ENCODE results near the gene KLHL29. TPM values are rescaled to one million over a fixed set of nuclear protein-coding genes. Genes with fewer than 3 reads are reported as not detected.

Gene KLHL29
- total RNA-seq, 1 donor from 2014 or later: 3.3 TPM

- H3K36me3 Mint-ChIP-seq (ENCODE audit: low read depth): no peaks in the 10 kb centered on the region
- H3K27ac Mint-ChIP-seq: no peak overlapping the region
Observed at GRCh38 chr2:23690421-23691105, 305.6 kb downstream of the KLHL29 start.

GRCh38 chr2:23691106-23691470 is 306.1 kb downstream of the KLHL29 start:
- Mint-ChIP-seq H3K4me1 (ENCODE audit: low read depth) (no peaks in the 10 kb centered on the region), H3K27me3 (ENCODE audit: insufficient read depth) (no peaks in the 10 kb centered on the region), H3K9me3 (no peaks in the 10 kb centered on the region), H3K4me3 (no peak overlapping the region), H3K27ac (no peak overlapping the region), H3K36me3 (ENCODE audit: low read depth) (no peaks in the 10 kb centered on the region)
- no peak for DNase-seq (ENCODE audit: low spot score)
- intact Hi-C loops (cut with micrococcal nuclease): no loop called here

More at GRCh38 chr2:23690421-23691105, 305.6 kb downstream of the KLHL29 start:
- no peak overlapping the region for H3K4me3 Mint-ChIP-seq
- no peak for DNase-seq (ENCODE audit: low spot score)
- no peaks in the 10 kb centered on the region for H3K4me1 Mint-ChIP-seq (ENCODE audit: low read depth)
- intact Hi-C loops (cut with micrococcal nuclease): no loop called here
- H3K27me3 Mint-ChIP-seq (ENCODE audit: insufficient read depth): no peaks in the 10 kb centered on the region
- no peaks in the 10 kb centered on the region for H3K9me3 Mint-ChIP-seq

GRCh38 chr2:23691565-23691964 is 306.6 kb downstream of the KLHL29 start:
- Mint-ChIP-seq H3K36me3 (ENCODE audit: low read depth) (no peaks in the 10 kb centered on the region), H3K4me3 (no peak overlapping the region), H3K27ac (no peak overlapping the region), H3K27me3 (ENCODE audit: insufficient read depth) (no peaks in the 10 kb centered on the region), H3K4me1 (ENCODE audit: low read depth) (no peaks in the 10 kb centered on the region), H3K9me3 (no peaks in the 10 kb centered on the region)
- intact Hi-C loops (cut with micrococcal nuclease): no loop called here
- DNase-seq (ENCODE audit: low spot score): no peak

DNA sequence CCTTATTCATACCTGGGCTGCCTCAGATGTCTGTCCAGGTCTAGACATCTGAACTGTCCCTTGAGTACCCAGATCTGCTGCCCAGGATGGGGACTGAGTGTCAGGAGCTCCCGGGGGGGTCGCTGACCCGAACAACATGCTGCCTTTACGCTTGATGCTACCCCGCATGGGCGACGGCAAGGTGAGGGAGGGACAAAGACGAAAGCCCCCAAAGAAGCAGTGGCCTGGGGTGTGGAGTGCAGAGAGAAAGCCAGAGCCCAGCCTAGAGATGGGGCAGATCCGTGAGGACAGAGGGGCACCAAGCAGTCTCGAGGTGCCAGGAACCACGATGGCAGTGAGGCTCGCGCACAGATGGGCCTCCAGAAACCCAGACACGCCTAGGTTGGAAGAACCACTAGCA is 307.3 kb downstream of the KLHL29 start:
- Mint-ChIP-seq H3K36me3 (ENCODE audit: low read depth) (no peaks in the 10 kb centered on the region), H3K4me1 (ENCODE audit: low read depth) (no peaks in the 10 kb centered on the region)

DNA sequence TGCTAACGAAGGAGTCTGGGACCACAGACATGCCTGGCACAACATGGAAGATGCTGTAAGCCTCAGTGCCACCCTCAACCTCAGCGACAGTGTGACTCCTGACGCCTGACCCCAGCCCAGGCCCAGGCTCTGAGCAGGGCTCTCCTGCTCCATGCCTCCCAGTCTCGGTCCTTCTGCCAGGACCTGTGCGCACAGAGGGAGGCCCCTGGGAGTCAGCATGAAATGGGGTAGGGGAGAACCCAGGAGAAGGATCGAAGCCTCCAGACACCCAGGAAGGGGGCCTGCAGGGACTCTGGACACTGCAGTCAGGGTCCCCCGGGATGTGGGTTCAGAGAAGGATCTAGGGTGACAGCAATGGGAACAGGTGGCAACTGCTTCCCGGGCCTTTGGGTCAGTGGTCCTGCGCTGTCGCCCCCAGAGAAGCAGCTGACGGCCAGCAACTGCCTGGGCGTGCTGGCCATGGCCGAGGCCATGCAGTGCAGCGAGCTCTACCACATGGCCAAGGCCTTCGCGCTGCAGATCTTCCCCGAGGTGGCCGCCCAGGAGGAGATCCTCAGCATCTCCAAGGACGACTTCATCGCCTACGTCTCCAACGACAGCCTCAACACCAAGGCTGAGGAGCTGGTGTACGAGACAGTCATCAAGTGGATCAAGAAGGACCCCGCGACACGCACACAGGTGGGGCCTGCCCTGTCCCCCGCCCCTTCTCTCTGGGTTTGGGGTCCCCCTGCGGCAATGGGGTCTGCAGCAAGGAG is 308.0 kb downstream of the KLHL29 start:
- DNase-seq (ENCODE audit: low spot score): no peak
- Mint-ChIP-seq H3K4me1 (ENCODE audit: low read depth) (no peaks in the 10 kb centered on the region), H3K9me3 (no peaks in the 10 kb centered on the region), H3K4me3 (no peak overlapping the region), H3K27ac (no peak overlapping the region), H3K27me3 (ENCODE audit: insufficient read depth) (no peaks in the 10 kb centered on the region), H3K36me3 (ENCODE audit: low read depth) (no peaks in the 10 kb centered on the region)
- intact Hi-C loops (cut with micrococcal nuclease): no loop called here

More for the DNA sequence above, 307.3 kb downstream of the KLHL29 start:
- H3K27ac Mint-ChIP-seq: no peak overlapping the region
- H3K9me3 Mint-ChIP-seq: no peaks in the 10 kb centered on the region
- no peak overlapping the region for H3K4me3 Mint-ChIP-seq
- H3K27me3 Mint-ChIP-seq (ENCODE audit: insufficient read depth): no peaks in the 10 kb centered on the region
- DNase-seq (ENCODE audit: low spot score): no peak
- intact Hi-C loops (cut with micrococcal nuclease): no loop called here

DNA sequence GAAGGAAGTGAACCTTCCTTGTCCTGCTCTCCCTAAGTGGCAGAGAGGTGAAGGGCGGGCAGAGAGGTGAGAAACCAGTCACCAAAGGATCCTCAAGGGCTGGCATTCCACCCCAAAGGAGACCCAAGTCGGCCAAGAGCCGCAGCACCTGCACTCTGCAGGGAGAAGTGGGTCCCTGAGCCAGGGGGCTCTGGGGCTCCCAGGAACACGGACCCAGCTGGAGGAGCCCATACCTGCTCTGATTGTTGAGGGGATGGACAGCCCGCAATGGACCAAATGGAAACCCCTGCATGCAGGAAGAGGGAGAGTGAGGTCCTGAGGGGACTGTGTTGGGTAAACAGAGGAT is 308.6 kb downstream of the KLHL29 start:
- Mint-ChIP-seq H3K27ac (no peak overlapping the region), H3K4me3 (no peak overlapping the region), H3K27me3 (ENCODE audit: insufficient read depth) (no peaks in the 10 kb centered on the region), H3K36me3 (ENCODE audit: low read depth) (no peaks in the 10 kb centered on the region), H3K4me1 (ENCODE audit: low read depth) (no peaks in the 10 kb centered on the region), H3K9me3 (no peaks in the 10 kb centered on the region)
- DNase-seq (ENCODE audit: low spot score): no peak
- intact Hi-C loops (cut with micrococcal nuclease): no loop called here

GRCh38 chr2:23694058-23695045 is 309.4 kb downstream of the KLHL29 start:
- Mint-ChIP-seq H3K9me3 (no peaks in the 10 kb centered on the region), H3K4me3 (no peak overlapping the region), H3K4me1 (ENCODE audit: low read depth) (no peaks in the 10 kb centered on the region), H3K27ac (no peak overlapping the region), H3K36me3 (ENCODE audit: low read depth) (no peaks in the 10 kb centered on the region), H3K27me3 (ENCODE audit: insufficient read depth) (no peaks in the 10 kb centered on the region)
- DNase-seq (ENCODE audit: low spot score): no peak
- intact Hi-C loops (cut with micrococcal nuclease): no loop called here

- Mint-ChIP-seq H3K4me3 (no peak overlapping the region), H3K27ac (no peak overlapping the region), H3K36me3 (ENCODE audit: low read depth) (no peaks in the 10 kb centered on the region), H3K4me1 (ENCODE audit: low read depth) (no peaks in the 10 kb centered on the region), H3K9me3 (no peaks in the 10 kb centered on the region), H3K27me3 (ENCODE audit: insufficient read depth) (no peaks in the 10 kb centered on the region)
- no peak for DNase-seq (ENCODE audit: low spot score)
- intact Hi-C loops (cut with micrococcal nuclease): no loop called here
Observed at GRCh38 chr2:23695214-23695889, 310.4 kb downstream of the KLHL29 start.

- Mint-ChIP-seq H3K4me1 (ENCODE audit: low read depth) (no peaks in the 10 kb centered on the region), H3K4me3 (no peak overlapping the region), H3K36me3 (ENCODE audit: low read depth) (peaks cover under 1% of the 10 kb centered on the region), H3K27me3 (ENCODE audit: insufficient read depth) (no peaks in the 10 kb centered on the region), H3K27ac (no peak overlapping the region), H3K9me3 (no peaks in the 10 kb centered on the region)
- DNase-seq (ENCODE audit: low spot score): no peak
- intact Hi-C loops (cut with micrococcal nuclease): no loop called here
Observed at GRCh38 chr2:23695890-23696751, 311.1 kb downstream of the KLHL29 start.

DNA sequence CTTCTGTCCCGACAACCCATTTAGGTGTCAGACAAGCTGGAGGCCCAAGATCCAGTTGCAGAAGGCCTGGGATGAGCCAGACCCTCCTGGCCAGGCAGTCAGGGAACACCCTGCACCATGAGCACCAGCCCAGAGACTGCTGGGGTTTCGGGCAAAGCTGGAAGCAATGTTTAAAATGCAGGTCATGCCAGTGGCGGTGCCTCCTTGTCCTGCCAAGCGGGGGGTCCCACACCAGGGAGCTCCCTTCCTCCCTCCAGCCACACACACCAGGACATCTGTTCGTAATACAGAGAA is 311.7 kb downstream of the KLHL29 start:
- no peaks in the 10 kb centered on the region for H3K9me3 Mint-ChIP-seq
- H3K27ac Mint-ChIP-seq: no peak overlapping the region
- H3K27me3 Mint-ChIP-seq (ENCODE audit: insufficient read depth): no peaks in the 10 kb centered on the region
- intact Hi-C loops (cut with micrococcal nuclease): no loop called here
- no peak for DNase-seq (ENCODE audit: low spot score)
- no peak overlapping the region for H3K4me3 Mint-ChIP-seq
- peaks cover 2% of the 10 kb centered on the region for H3K36me3 Mint-ChIP-seq (ENCODE audit: low read depth)
- H3K4me1 Mint-ChIP-seq (ENCODE audit: low read depth): no peaks in the 10 kb centered on the region

GRCh38 chr2:23697256-23698075 is 312.5 kb downstream of the KLHL29 start:
- no peak for DNase-seq (ENCODE audit: low spot score)
- no peaks in the 10 kb centered on the region for H3K4me1 Mint-ChIP-seq (ENCODE audit: low read depth)
- no peaks in the 10 kb centered on the region for H3K9me3 Mint-ChIP-seq
- peaks cover 2% of the 10 kb centered on the region for H3K36me3 Mint-ChIP-seq (ENCODE audit: low read depth)
- H3K27ac Mint-ChIP-seq: no peak overlapping the region
- intact Hi-C loops (cut with micrococcal nuclease): no loop called here
- no peak overlapping the region for H3K4me3 Mint-ChIP-seq
- H3K27me3 Mint-ChIP-seq (ENCODE audit: insufficient read depth): no peaks in the 10 kb centered on the region
